Activated CD4-positive, CD25-positive, alpha-beta regulatory T cell treated with anti-CD3 and anti-CD28 coated beads, Interleukin-2, amount 50 U/mL, for 16 hours (primary cell): ENCODE data around the gene SEMA3E.
"Not testable (repeated sequence)": the region's sequence is repeated elsewhere in the genome, so short reads cannot be mapped to it uniquely, and the experiment has no call there.

Experiments used
- DNase-seq: peaks from one replicate; pipeline ENCODE4 v3.0.0-alpha.2; 2020; ENCODE audit warnings: low read depth, low spot score

The SEMA3E gene

GRCh38 chr7:83559887-83560286, 89.1 kb downstream of the SEMA3E start:
- no peak for DNase-seq

- DNase-seq = not testable (repeated sequence)
Measured at GRCh38 chr7:83552556-83552955, 96.4 kb downstream of the SEMA3E start.

- DNase-seq = no peak
Measured at GRCh38 chr7:83550100-83550499, 98.8 kb downstream of the SEMA3E start.

GRCh38 chr7:83548250-83548649, 100.7 kb downstream of the SEMA3E start:
- DNase-seq = no peak

- DNase-seq = no peak
Measured at GRCh38 chr7:83547526-83547925, 101.4 kb downstream of the SEMA3E start.

GRCh38 chr7:83546586-83546985, 102.4 kb downstream of the SEMA3E start:
- no peak for DNase-seq

- DNase-seq = no peak
Measured at GRCh38 chr7:83541187-83541960, 107.6 kb downstream of the SEMA3E start.

GRCh38 chr7:83534488-83534887, 114.5 kb downstream of the SEMA3E start:
- no peak for DNase-seq

GRCh38 chr7:83532219-83532618, 116.7 kb downstream of the SEMA3E start:
- no peak for DNase-seq

GRCh38 chr7:83531766-83532165, 117.2 kb downstream of the SEMA3E start:
- DNase-seq = no peak

- no peak for DNase-seq
Measured at GRCh38 chr7:83528925-83529423, 120.0 kb downstream of the SEMA3E start.

GRCh38 chr7:83524277-83525075, 124.5 kb downstream of the SEMA3E start:
- DNase-seq = no peak

GRCh38 chr7:83520726-83521125, 128.2 kb downstream of the SEMA3E start:
- no peak for DNase-seq

GRCh38 chr7:83519240-83519639, 129.7 kb downstream of the SEMA3E start:
- no peak for DNase-seq

GRCh38 chr7:83517035-83517700, 131.8 kb downstream of the SEMA3E start:
- no peak for DNase-seq

GRCh38 chr7:83514977-83515376, 134.0 kb downstream of the SEMA3E start:
- no peak for DNase-seq

- DNase-seq = no peak
Measured at GRCh38 chr7:83509255-83510021, 139.5 kb downstream of the SEMA3E start.

- no peak for DNase-seq
Measured at GRCh38 chr7:83504330-83504729, 144.6 kb downstream of the SEMA3E start.

- DNase-seq = no peak
Measured at GRCh38 chr7:83502636-83503035, 146.3 kb downstream of the SEMA3E start.

GRCh38 chr7:83494683-83495082, 154.3 kb downstream of the SEMA3E start:
- no peak for DNase-seq

GRCh38 chr7:83492802-83493201, 156.1 kb downstream of the SEMA3E start:
- DNase-seq = no peak
